HG02884 (cell line): ENCODE results near the gene SAAL1.
A peak's percentile ranks its signal among the peaks of the same experiment; 100 is the strongest.
"Not testable (repeated sequence)": the region's sequence is repeated elsewhere in the genome, so short reads cannot be mapped to it uniquely, and the experiment has no call there.

Experiments used
- ATAC-seq: cut with Tn5 transposase; IDR thresholded peaks from one replicate; pipeline ENCODE4 v1.9.1; 2021; ENCODE audit warnings: mild to moderate bottlenecking, moderate library complexity; ENCODE audit not compliant: unreplicated experiment

SAAL1 gene

GRCh38 chr11:18105802-18106574, at the start of gene SAAL1:
SAAL1 (minus strand) TSS chr11:18106082; CDS start chr11:18106041, 41 bp downstream.
- peak; percentile 96 for ATAC-seq

- ATAC-seq = no peak
Observed at GRCh38 chr11:18151581-18151980, 45.7 kb upstream of the SAAL1 start.

- ATAC-seq = no peak
Observed at GRCh38 chr11:18145837-18146236, 40.0 kb upstream of the SAAL1 start.

DNA sequence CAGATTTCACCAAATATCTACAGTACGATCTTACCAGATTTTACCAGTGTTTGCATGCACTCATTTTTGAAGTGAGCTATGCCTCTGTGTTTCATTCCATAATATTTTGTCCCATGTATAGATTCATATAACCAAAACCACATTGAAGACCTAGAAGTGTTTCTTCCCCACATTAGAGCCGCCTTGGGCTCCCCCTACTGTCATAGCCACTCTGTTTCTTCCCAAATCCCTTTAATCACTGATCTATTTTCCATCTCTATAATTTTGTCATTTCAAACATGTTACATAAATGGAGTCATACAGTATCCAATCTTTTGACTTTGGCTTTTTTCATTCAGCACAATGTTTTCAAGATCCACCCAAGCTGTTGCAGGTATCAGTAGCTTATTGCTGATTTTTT, 39.1 kb upstream of the SAAL1 start:
- ATAC-seq = no peak

GRCh38 chr11:18144243-18144642, 38.4 kb upstream of the SAAL1 start:
- no peak for ATAC-seq

- no peak for ATAC-seq
Observed at GRCh38 chr11:18140145-18140544, 34.3 kb upstream of the SAAL1 start.

DNA sequence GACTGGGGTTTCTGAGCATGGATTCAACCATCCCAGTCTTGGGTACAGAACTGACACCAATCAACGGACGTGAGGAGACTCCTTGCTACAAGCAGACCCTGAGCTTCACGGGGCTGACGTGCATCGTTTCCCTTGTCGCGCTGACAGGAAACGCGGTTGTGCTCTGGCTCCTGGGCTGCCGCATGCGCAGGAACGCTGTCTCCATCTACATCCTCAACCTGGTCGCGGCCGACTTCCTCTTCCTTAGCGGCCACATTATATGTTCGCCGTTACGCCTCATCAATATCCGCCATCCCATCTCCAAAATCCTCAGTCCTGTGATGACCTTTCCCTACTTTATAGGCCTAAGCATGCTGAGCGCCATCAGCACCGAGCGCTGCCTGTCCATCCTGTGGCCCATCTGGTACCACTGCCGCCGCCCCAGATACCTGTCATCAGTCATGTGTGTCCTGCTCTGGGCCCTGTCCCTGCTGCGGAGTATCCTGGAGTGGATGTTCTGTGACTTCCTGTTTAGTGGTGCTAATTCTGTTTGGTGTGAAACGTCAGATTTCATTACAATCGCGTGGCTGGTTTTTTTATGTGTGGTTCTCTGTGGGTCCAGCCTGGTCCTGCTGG, 31.4 kb upstream of the SAAL1 start:
- ATAC-seq = no peak

GRCh38 chr11:18135308-18135707, 29.4 kb upstream of the SAAL1 start:
- no peak for ATAC-seq

DNA sequence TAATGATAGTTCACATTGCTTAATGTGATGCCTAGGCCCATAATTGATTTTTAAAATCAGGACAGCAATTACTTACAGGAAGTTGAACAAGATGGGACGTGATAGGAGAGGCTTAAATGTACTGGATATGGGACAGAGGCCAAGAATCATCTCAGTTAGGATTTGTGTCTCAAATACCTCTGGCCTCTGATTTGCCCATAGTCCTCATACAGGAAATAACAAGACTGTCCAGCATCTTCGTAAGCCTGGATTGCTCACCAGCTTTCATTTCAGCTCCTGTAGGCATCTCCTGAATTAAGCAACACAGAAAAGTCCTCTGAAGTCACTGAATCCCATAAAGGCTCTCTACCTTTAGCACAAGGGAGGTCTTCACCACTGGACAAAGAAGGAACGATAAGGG, 26.5 kb upstream of the SAAL1 start, which contains the start of gene MRGPRX3:
Gene MRGPRX3, plus strand, starts transcription at position 231 of the 400 bp plus-strand sequence. CDS start 4,632 bp downstream, outside the sequence.
- ATAC-seq = no peak

DNA sequence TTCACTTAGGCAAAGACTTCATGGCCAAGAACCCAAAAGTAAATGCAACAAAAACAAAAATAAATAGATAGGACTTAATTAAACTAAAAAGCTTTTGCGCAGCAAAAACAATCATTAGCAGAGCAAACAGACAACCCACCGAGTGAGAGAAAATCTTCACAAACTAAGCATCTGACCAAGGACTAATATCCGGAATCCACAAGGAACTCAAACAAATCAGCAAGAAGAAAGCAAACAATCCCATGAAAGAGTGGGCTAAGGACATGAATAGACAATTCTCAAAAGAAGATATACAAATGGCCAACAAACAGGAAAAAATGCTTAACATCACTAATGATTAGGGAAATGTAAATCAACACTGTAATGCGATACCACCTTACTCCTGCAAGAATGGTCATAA, 25.2 kb upstream of the SAAL1 start:
- not testable (repeated sequence) for ATAC-seq

- ATAC-seq = not testable (repeated sequence)
Observed at GRCh38 chr11:18121331-18121828, 15.5 kb upstream of the SAAL1 start.

DNA sequence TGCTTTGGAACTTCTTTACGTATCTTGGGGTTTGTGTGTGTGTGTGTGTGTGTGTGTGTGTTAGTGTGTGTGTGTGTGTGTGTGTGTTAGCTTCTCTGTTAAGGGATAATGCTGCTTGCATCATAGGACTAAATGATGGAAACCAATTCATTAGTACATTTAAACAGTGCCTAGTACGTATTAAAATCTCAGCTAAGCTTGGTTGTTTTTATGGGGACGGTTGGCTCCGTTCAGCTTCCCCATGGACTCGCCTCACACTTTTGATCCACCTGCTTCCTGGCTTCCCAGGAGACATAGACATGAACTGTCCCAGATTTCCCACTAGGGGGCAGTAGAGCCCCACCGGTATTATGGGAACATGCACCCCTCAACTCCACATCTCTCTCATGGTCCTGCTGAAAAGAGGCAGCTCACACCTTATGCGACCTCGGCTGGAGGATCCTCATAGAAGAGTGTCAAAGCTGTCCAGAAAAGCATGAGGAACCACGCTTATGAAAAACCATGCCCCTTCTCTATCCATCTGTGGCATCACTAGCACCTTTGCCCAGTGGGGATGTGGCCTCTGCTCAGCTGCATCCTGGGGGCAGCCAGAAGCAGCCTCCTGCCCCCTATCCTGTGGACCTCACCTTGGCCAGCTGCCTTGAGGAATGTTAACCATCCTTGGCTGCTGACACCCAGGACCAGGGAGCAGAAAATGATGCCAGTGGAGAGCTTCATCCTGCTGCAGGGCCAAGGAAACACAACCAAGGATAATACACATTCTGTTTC, 9.7 kb upstream of the SAAL1 start:
- ATAC-seq = no peak

- no peak for ATAC-seq
Observed at GRCh38 chr11:18111005-18111404, 5.1 kb upstream of the SAAL1 start.

DNA sequence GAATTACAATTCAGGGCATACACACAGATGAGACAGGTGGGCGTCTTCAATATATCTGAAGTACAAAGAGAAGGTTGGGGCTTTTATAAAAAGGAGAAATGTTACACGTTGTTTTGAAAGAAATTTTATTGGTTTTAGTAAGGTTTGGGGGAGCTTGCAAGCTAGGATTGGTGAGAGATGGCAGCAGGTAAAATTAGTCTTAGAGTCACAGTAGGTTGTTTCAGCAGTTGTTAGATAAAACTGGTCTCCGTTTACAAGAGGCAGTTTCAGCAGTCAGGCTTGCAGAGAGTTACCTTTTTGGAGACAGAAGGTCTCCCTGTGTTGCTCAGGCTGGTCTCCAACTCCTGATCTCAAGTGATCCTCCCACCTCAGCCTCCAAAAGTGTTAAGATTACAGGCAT, 2.4 kb upstream of the SAAL1 start:
- no peak for ATAC-seq

DNA sequence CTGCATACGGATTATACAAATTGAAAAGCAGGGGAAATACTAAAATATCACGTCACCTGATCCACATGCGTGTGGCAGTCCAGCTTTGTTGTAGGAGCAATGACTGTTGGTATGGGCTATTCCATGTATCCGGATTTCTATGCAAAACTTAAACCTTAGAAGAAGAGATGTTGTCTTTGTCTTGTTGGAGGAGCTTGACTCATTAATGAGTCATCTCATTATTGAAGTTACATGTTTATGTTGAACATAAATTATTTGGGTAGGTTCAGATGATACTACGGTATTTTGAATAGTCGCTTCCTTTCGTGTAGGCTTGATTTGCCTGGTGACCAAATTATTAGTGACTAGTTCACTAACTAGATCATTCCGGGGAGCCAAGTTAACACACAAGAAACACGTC, 806 bp upstream of the SAAL1 start:
- ATAC-seq = no peak

- no peak for ATAC-seq
Observed at GRCh38 chr11:18105086-18105801, 638 bp downstream of the SAAL1 start.

DNA sequence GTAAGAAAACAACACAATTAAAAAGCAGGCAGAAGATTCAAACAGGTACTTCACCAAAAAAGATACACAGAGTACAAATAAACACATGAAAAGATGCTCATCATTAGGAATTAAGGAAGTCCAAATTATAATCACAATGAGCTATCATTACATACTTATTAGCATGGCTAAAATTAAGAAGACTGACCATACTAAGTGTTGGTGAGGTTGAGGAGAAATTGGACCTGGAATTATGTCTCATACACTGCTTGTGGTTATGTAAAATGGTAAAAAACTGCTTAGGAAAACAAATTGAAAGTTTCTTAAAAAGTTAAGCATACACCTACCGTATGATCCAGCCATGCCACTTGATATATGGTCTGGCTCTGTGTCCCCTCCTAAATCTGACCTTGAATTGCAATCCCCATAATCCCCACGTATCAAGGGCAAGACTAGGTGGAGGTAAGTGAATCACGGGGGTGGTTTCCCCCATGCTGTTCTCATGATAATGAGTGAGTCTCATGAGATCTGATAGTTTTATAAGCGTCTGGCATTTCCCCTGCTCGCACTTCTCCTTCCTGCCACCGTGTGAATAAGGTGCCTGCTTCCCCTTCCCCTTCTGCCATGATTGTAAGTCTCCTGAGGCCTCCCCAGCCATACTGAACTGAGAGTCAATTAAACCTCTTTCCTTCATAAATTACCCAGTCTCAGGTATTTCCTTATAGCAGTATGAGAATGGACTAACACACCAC, 4.8 kb downstream of the SAAL1 start:
- ATAC-seq = no peak

DNA sequence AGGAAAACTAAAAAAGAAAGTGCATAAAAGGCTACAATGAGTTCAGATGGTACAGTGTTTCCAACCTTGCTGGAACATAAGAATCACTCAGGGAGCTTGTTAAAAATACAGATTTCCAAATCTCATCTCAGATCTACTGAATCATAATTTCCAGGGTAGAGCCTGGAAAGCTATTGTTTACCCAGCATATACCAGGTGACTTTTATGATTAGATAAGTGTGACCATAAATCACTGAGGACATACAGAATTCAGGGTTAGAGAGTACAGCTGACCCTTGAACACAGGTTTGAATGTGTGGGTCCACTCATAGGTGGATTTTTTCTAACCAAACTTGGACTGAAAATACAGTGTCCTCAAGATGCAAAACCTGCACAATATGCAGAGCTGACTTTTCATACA, 11.9 kb downstream of the SAAL1 start:
- ATAC-seq = no peak

- no peak for ATAC-seq
Observed at GRCh38 chr11:18091731-18092130, 14.2 kb downstream of the SAAL1 start.

DNA sequence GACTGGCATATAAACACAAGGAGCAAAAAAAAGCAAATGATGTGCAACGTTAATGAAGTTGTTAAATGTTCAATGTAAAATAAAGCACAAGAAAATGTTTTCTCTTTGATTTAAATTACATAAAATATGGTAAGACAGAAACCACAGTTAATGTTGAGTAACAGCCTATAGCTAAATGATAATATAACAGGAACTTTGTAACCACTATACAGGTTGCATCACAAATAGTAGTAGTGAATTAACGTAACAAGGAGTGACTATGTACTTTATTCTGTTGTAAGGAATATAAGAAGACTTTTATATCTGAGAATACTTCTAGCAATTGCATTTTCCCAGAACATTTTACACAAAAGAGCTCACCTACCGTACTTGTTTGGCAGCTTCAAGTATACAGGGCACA, 16.9 kb downstream of the SAAL1 start:
- no peak for ATAC-seq
